PC-3 (cell line): ENCODE measurements around the gene PGA3.
"Not testable (repeated sequence)": the region's sequence is repeated elsewhere in the genome, so short reads cannot be mapped to it uniquely, and the experiment has no call there.

Experiments
- CTCF ChIP-seq: fragments of 300-600 bp; sonication (generic); conservative IDR thresholded peaks from 2 replicates; pipeline ENCODE4 v1.5.1; 2017; ENCODE audit warnings: antibody characterized with exemption, low read depth, mild to moderate bottlenecking, low read length
- EZH2 ChIP-seq: fragments of 300-600 bp; sonication (generic); IDR thresholded peaks from one replicate; pipeline ENCODE4 v1.6.1; 2017; ENCODE audit warnings: antibody characterized with exemption, mild to moderate bottlenecking, low read length; ENCODE audit not compliant: unreplicated experiment
- EZH2phosphoT487 ChIP-seq: fragments of 300-600 bp; sonication (generic); IDR thresholded peaks from 2 replicates; pipeline ENCODE4 v1.6.1; 2018; ENCODE audit warnings: mild to moderate bottlenecking, antibody characterized with exemption, low read length, borderline replicate concordance

DNA sequence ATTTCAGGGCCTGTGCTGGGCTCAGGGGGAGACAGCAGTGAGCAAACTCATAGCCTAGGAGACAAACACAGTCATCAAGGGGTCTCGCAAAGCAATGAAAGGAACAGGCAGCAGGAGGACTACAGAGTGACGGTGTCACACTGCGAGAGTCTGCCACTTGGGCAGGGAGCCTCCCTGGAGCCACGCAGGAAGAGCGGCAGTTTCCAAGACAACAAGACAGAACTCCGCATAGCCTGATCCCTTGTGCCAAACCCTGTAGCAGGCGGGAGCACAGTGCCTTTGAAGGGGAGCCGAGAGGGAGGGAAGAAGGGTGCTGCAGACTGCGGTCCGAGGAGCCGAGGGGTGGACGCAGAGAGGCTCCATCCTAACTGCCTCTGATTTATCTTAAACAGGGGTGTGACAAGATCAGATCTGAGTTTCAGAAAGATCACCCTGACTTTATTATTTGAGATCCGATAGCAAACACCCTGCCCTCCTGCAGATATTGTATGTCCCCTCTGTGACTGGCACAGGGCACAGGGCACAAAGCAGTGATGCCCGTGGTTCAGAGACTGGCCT is 1.3 kb downstream of the PGA3 start:
- TF ChIP-seq CTCF, EZH2, EZH2phosphoT487: not testable (repeated sequence)
